GM21717 (cell line): ENCODE data around the gene CLEC4F.

Experiments used
- ATAC-seq: cut with Tn5 transposase; IDR thresholded peaks from one replicate; pipeline ENCODE4 v1.9.1; 2021; ENCODE audit warnings: mild to moderate bottlenecking, moderate library complexity; ENCODE audit not compliant: unreplicated experiment

CLEC4F gene

GRCh38 chr2:70759446-70759845 lies 61.0 kb downstream of the CLEC4F start:
- no peak for ATAC-seq
